Measurements from ENCODE around the gene TUBGCP6. TPM values are rescaled to one million over a fixed set of nuclear protein-coding genes. Genes with fewer than 3 reads are reported as not detected.

TUBGCP6 gene
- total RNA-seq, 4 donors from 2014 or later = 20.3 to 44.3 (median 32.2) TPM

DNA sequence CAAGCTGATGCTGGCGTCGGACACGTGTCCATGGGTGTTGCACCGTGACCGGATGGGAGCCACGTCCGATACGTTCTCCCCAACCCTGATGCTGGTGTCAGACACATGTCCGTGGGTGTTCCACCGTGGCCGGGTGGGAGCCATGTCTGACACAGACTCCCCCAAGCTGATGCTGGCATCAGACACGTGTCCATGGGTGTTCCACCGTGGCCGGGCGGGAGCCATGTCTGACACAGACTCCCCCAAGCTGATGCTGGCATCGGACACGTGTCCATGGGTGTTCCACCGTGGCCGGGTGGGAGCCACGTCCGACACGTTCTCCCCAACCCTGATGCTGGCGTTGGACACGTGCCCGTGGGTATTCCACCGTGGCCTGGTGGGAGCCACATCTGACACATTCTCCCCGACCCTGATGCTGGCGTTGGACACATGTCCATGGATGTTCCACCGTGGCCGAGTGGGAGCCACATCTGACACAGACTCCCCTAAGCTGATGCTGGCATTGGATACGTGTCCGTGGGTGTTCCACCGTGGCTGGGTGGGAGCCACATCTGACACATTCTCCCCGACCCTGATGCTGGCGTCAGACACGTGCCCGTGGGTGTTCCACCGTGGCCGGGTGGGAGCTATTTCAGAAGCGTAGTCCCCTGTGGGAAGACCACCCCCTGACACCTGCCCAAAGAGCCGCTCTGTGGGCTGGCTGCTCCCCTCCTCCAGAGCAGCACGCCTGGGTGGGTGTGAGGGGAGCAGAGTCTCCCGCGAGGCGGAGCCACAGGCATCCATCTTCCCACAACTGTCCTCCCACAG is 24.0 kb downstream of the TUBGCP6 start:
- no peak overlapping the region for H3K4me3 ChIP-seq
- H3K4me1 ChIP-seq = peaks cover 0 to 11% (median 4%) of the 10 kb centered on the region in 3 donors
- DNase-seq = no peak
- intact Hi-C loops (cut with DNase I) = no loop called here
- peaks cover 66 to 98% (median 70%) of the 10 kb centered on the region in 3 donors for H3K36me3 ChIP-seq
- no peaks in the 10 kb centered on the region for H3K9me3 ChIP-seq
- TF ChIP-seq POLR2A (IDR thresholded peaks at IDR 0.05) = no peak
- TF ChIP-seq CTCF (IDR thresholded peaks at IDR 0.05) = no peak
- H3K27ac ChIP-seq = no peak overlapping the region
- H3K27me3 ChIP-seq = no peaks in the 10 kb centered on the region
- WGBS, 2 donors = 90 to 94% methylated on average over 10 to 14 of the region's 45 CpGs

DNA sequence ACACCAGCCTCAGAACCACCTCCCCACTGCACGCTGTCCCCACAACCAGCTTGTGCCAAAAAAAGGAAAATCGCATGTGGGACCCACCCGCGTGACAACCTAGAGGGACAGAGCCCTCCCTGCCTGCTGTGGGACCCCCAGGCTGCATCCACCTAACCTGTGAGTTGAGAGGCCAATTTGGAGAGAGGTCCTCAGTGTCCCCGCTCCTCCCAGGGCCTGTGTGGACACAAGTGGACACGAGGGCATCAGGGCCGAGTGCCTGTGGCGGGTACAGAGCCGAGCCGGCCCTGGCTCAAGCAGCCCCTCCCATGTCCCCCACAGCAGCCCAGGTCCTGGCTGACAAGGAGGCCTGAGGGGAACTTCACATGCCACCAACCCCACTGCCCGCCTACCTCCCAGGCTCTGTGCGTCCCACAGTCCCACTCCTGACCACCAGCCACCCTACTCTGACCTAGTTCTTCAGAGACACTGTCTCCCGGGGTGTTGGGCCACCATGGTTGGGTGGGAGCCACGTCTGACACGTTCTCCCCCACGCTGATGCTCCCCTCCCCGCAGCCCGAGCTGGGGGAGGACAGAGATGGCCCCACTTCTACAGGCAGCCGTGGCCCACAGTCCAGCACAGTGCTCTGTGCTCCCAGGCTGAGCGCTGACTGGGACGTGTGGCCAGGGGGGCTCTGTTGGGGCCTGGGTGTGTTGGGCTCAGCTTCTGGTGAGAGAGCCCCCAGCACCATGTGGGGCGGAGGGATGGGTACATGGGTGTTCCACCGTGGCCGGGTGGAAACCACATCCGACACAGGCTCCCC is 24.8 kb downstream of the TUBGCP6 start:
- TF ChIP-seq POLR2A (IDR thresholded peaks at IDR 0.05) (no peak), CTCF (IDR thresholded peaks at IDR 0.05) (no peak)
- no peaks in the 10 kb centered on the region for H3K9me3 ChIP-seq
- H3K27me3 ChIP-seq = no peaks in the 10 kb centered on the region
- WGBS, 2 donors = 82 to 92% methylated on average over 8 to 15 of the region's 25 CpGs
- peaks cover 67 to 98% (median 72%) of the 10 kb centered on the region in 3 donors for H3K36me3 ChIP-seq
- no peak overlapping the region for H3K27ac ChIP-seq
- intact Hi-C loops (cut with DNase I) = loop anchor here (10.0 kb wide), 1 partner anchor 295 kb away; no protein-coding TSS in a partner anchor
- DNase-seq = no peak
- no peak overlapping the region for H3K4me3 ChIP-seq
- H3K4me1 ChIP-seq = peaks cover 0 to 11% (median 4%) of the 10 kb centered on the region in 3 donors

GRCh38 chr22:50218996-50219727 is 25.7 kb downstream of the TUBGCP6 start:
- Histone ChIP-seq H3K4me3 (no peak overlapping the region), H3K9me3 (no peaks in the 10 kb centered on the region), H3K27ac (no peak overlapping the region), H3K36me3 (peaks cover 62 to 98% (median 70%) of the 10 kb centered on the region in 3 donors), H3K27me3 (no peaks in the 10 kb centered on the region), H3K4me1 (peaks cover 0 to 11% (median 4%) of the 10 kb centered on the region in 3 donors)
- intact Hi-C loops (cut with DNase I) = loop anchor here (10.0 kb wide), 1 partner anchor 294 kb away; no protein-coding TSS in a partner anchor
- no peak for DNase-seq
- 59 to 100% methylated on average over 1 to 12 of the region's 42 CpGs for WGBS, 2 donors
- no peak for TF ChIP-seq POLR2A (IDR thresholded peaks at IDR 0.05)
- TF ChIP-seq CTCF (IDR thresholded peaks at IDR 0.05) = no peak

- intact Hi-C loops (cut with DNase I) = loop anchor here (10.0 kb wide), 1 partner anchor 294 kb away; no protein-coding TSS in a partner anchor
- 67 to 71% methylated on average over 1 to 14 of the region's 43 CpGs for WGBS, 2 donors
- Histone ChIP-seq H3K4me3 (no peak overlapping the region), H3K27ac (no peak overlapping the region), H3K36me3 (peaks cover 55 to 98% (median 66%) of the 10 kb centered on the region in 3 donors), H3K9me3 (no peaks in the 10 kb centered on the region), H3K27me3 (no peaks in the 10 kb centered on the region), H3K4me1 (peaks cover 0 to 11% (median 4%) of the 10 kb centered on the region in 3 donors)
- DNase-seq = no peak
- TF ChIP-seq CTCF (IDR thresholded peaks at IDR 0.05) (no peak), POLR2A (IDR thresholded peaks at IDR 0.05) (no peak)
Measured at GRCh38 chr22:50218153-50218995, 26.4 kb downstream of the TUBGCP6 start.

Data from esophagus squamous epithelium (tissue), 5 donors.